ENCODE measurements around the gene NAPB.
A peak's percentile ranks its signal among the peaks of the same experiment; 100 is the strongest.
"Not testable (repeated sequence)": the region's sequence is repeated elsewhere in the genome, so short reads cannot be mapped to it uniquely, and the experiment has no call there.

NAPB gene

GRCh38 chr20:23420943-23421931 lies at the start of gene NAPB:
Gene NAPB, minus strand, starts transcription at chr20:23421488. Its CDS starts 86 bp downstream, at chr20:23421402.
- peak; percentile 59 to 98 (median 92) for DNase-seq

GRCh38 chr20:23466961-23467360 lies 45.7 kb upstream of the NAPB start:
- not testable (repeated sequence) for DNase-seq

- no peak for DNase-seq
Measured at GRCh38 chr20:23461180-23461579, 39.9 kb upstream of the NAPB start.

GRCh38 chr20:23459461-23460150 lies 38.3 kb upstream of the NAPB start:
- no peak for DNase-seq

- no peak for DNase-seq
Measured at GRCh38 chr20:23456873-23457272, 35.6 kb upstream of the NAPB start.

- no peak for DNase-seq
Measured at GRCh38 chr20:23456409-23456808, 35.1 kb upstream of the NAPB start.

GRCh38 chr20:23455639-23456038 lies 34.4 kb upstream of the NAPB start:
- no peak for DNase-seq

- no peak for DNase-seq
Measured at GRCh38 chr20:23454816-23455215, 33.5 kb upstream of the NAPB start.

- no peak for DNase-seq
Measured at GRCh38 chr20:23453549-23454543, 32.6 kb upstream of the NAPB start.

GRCh38 chr20:23452776-23453175 lies 31.5 kb upstream of the NAPB start, which contains the start of gene CST11:
Gene CST11, minus strand, starts transcription at chr20:23452876. Its CDS starts 65 bp downstream, at chr20:23452811.
- no peak for DNase-seq

GRCh38 chr20:23451956-23452487 lies 30.7 kb upstream of the NAPB start:
- no peak for DNase-seq

- no peak for DNase-seq
Measured at GRCh38 chr20:23450877-23451276, 29.6 kb upstream of the NAPB start.

- no peak for DNase-seq
Measured at GRCh38 chr20:23449421-23449820, 28.1 kb upstream of the NAPB start.

- no peak for DNase-seq
Measured at GRCh38 chr20:23448167-23448566, 26.9 kb upstream of the NAPB start.

GRCh38 chr20:23446505-23446904 lies 25.2 kb upstream of the NAPB start:
- peak in 44 of 56 donors; percentile 10 to 87 (median 44) for DNase-seq

GRCh38 chr20:23445596-23446217 lies 24.4 kb upstream of the NAPB start:
- no peak for DNase-seq

GRCh38 chr20:23444859-23445258 lies 23.6 kb upstream of the NAPB start:
- no peak for DNase-seq

- no peak for DNase-seq
Measured at GRCh38 chr20:23442436-23442835, 21.1 kb upstream of the NAPB start.

- peak in 44 of 56 donors; percentile 11 to 83 (median 42) for DNase-seq
Measured at GRCh38 chr20:23441850-23442313, 20.6 kb upstream of the NAPB start.

- DNase-seq = no peak
Measured at GRCh38 chr20:23440004-23440403, 18.7 kb upstream of the NAPB start.
